H7 (cell line): ENCODE measurements around the gene SERPINA10. TPM values are rescaled to one million over a fixed set of nuclear protein-coding genes. Genes with fewer than 3 reads are reported as not detected.

ENCODE experiments used
- DNase-seq: peaks from one replicate; pipeline ENCODE4 v3.0.0; 2012
- H3K27me3 ChIP-seq: 2 replicates; pipeline ENCODE4 v1.6.0; 2011; ENCODE audit warnings: mild to moderate bottlenecking, low read length; ENCODE audit not compliant: control insufficient read depth, insufficient read depth
- H3K36me3 ChIP-seq: replicated peaks from 2 replicates; pipeline ENCODE4 v1.5.1; 2011; ENCODE audit warnings: low read length; ENCODE audit not compliant: control insufficient read depth, insufficient read depth
- H3K4me3 ChIP-seq: 2 replicates; pipeline ENCODE4 v1.5.1; 2011; ENCODE audit warnings: low read depth, mild to moderate bottlenecking, control low read depth, low read length, moderate library complexity; ENCODE audit not compliant: insufficient read depth
- total RNA-seq: library from RNA; depleted of rRNA; stranded (reverse); fragments of >200 nt; shearing (Covaris generic); gene quantifications from 2 replicates; pipeline ENCODE4 v1.2.3, GENCODE V29; 2014

Gene SERPINA10
- total RNA-seq, 1 experiment from 2014 or later = not detected

GRCh38 chr14:94322648-94323570 lies 29.8 kb upstream of the SERPINA10 start, which contains the start of gene SERPINA6:
Gene SERPINA6 (minus strand): TSS chr14:94323336. CDS start chr14:94314648, 8,688 bp downstream.
- DNase-seq = no peak
- H3K36me3 ChIP-seq = no peaks in the 10 kb centered on the region
- no peak within 1 kb of the TSS for H3K4me3 ChIP-seq
- H3K27me3 ChIP-seq = no peaks in the 10 kb centered on the region

GRCh38 chr14:94321421-94322271 lies 28.6 kb upstream of the SERPINA10 start:
- no peak overlapping the region for H3K4me3 ChIP-seq
- no peaks in the 10 kb centered on the region for H3K27me3 ChIP-seq
- no peaks in the 10 kb centered on the region for H3K36me3 ChIP-seq
- no peak for DNase-seq

- H3K27me3 ChIP-seq = no peaks in the 10 kb centered on the region
- no peak overlapping the region for H3K4me3 ChIP-seq
- no peaks in the 10 kb centered on the region for H3K36me3 ChIP-seq
- DNase-seq = no peak
These were observed 27.2 kb upstream of the SERPINA10 start for GRCh38 chr14:94320243-94320642.

- DNase-seq = no peak
- Histone ChIP-seq H3K36me3 (no peaks in the 10 kb centered on the region), H3K4me3 (no peak overlapping the region), H3K27me3 (no peaks in the 10 kb centered on the region)
These were observed 24.2 kb upstream of the SERPINA10 start for GRCh38 chr14:94317259-94317658.

GRCh38 chr14:94316692-94317091 lies 23.6 kb upstream of the SERPINA10 start:
- no peaks in the 10 kb centered on the region for H3K36me3 ChIP-seq

GRCh38 chr14:94314890-94315289 lies 21.8 kb upstream of the SERPINA10 start:
- H3K4me3 ChIP-seq = no peak overlapping the region
- DNase-seq = no peak
- no peaks in the 10 kb centered on the region for H3K36me3 ChIP-seq
- H3K27me3 ChIP-seq = no peaks in the 10 kb centered on the region

More at GRCh38 chr14:94316692-94317091, 23.6 kb upstream of the SERPINA10 start:
- H3K27me3 ChIP-seq = no peaks in the 10 kb centered on the region
- no peak for DNase-seq
- no peak overlapping the region for H3K4me3 ChIP-seq

- no peak for DNase-seq
- Histone ChIP-seq H3K4me3 (no peak overlapping the region), H3K36me3 (no peaks in the 10 kb centered on the region), H3K27me3 (no peaks in the 10 kb centered on the region)
These were observed 21.1 kb upstream of the SERPINA10 start for GRCh38 chr14:94313991-94314655.

- no peak for DNase-seq
- Histone ChIP-seq H3K36me3 (no peaks in the 10 kb centered on the region), H3K27me3 (no peaks in the 10 kb centered on the region), H3K4me3 (no peak overlapping the region)
These were observed 19.6 kb upstream of the SERPINA10 start for GRCh38 chr14:94312481-94313246.

GRCh38 chr14:94310248-94310647 lies 17.2 kb upstream of the SERPINA10 start:
- no peaks in the 10 kb centered on the region for H3K36me3 ChIP-seq
- DNase-seq = no peak
- no peak overlapping the region for H3K4me3 ChIP-seq
- H3K27me3 ChIP-seq = no peaks in the 10 kb centered on the region

GRCh38 chr14:94309721-94310120 lies 16.7 kb upstream of the SERPINA10 start:
- no peak overlapping the region for H3K4me3 ChIP-seq
- DNase-seq = no peak
- H3K36me3 ChIP-seq = no peaks in the 10 kb centered on the region
- no peaks in the 10 kb centered on the region for H3K27me3 ChIP-seq

GRCh38 chr14:94307410-94307992 lies 14.4 kb upstream of the SERPINA10 start:
- Histone ChIP-seq H3K4me3 (no peak overlapping the region), H3K36me3 (no peaks in the 10 kb centered on the region), H3K27me3 (no peaks in the 10 kb centered on the region)
- peak; percentile 75 for DNase-seq

GRCh38 chr14:94306047-94306978 lies 13.2 kb upstream of the SERPINA10 start:
- no peak for DNase-seq
- Histone ChIP-seq H3K27me3 (no peaks in the 10 kb centered on the region), H3K4me3 (no peak overlapping the region), H3K36me3 (no peaks in the 10 kb centered on the region)

GRCh38 chr14:94305620-94306019 lies 12.6 kb upstream of the SERPINA10 start:
- Histone ChIP-seq H3K27me3 (no peaks in the 10 kb centered on the region), H3K4me3 (no peak overlapping the region)
- DNase-seq = no peak

More at GRCh38 chr14:94305620-94306019, 12.6 kb upstream of the SERPINA10 start:
- H3K36me3 ChIP-seq = no peaks in the 10 kb centered on the region
